ENCODE measurements around the gene RPL10A.

The RPL10A gene

DNA sequence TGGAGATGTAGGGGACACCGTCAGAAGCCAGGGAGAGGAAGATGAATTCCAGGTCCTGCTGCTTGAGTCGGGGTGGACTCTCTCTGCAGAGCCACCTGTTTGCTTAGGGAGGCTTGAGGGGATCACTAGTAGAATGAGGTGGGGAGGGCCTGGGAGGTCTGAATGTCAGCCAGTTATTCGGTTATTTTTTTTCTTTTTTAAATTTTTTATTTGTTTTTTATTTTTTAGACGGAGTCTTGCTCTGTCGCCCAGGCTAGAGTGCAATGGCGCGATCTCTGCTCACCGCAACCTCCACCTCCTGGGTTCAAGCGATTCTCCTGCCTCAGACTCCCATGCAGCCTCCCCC lies 20.3 kb downstream of the RPL10A start:
- TF ChIP-seq SNAI2 (CRISPR knock-in tag; IDR thresholded peaks at IDR 0.05) (no peak), ZNF70 (CRISPR knock-in tag; IDR thresholded peaks at IDR 0.05) (peak; percentile 83)
- no peak for ATAC-seq

DNA sequence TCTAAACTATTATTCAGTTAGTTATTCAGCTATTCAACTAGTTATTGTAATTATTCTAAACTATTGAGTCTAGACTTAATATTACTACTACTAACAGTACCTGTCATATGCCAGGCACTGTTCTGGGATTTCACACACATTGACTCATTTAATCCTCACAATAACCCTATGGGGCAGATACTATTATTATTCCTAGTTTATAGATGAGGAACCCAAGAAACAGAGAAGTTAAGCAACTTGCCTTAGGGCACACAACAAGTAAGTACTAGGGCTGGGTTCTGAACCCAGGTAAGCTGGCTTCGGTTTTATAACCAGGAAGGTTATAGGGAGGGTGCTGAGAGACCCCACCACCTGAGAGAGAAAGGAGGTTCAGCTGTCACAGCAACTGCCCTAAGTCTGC lies 20.9 kb downstream of the RPL10A start:
- no peak for ATAC-seq
- TF ChIP-seq ZNF565 (CRISPR knock-in tag; conservative IDR thresholded peaks at IDR 0.05; ENCODE audit: low read depth): no peak
- no peak for TF ChIP-seq SNAI2 (CRISPR knock-in tag; IDR thresholded peaks at IDR 0.05)
- no peak for TF ChIP-seq ZNF8 (CRISPR knock-in tag; IDR thresholded peaks at IDR 0.05)

DNA sequence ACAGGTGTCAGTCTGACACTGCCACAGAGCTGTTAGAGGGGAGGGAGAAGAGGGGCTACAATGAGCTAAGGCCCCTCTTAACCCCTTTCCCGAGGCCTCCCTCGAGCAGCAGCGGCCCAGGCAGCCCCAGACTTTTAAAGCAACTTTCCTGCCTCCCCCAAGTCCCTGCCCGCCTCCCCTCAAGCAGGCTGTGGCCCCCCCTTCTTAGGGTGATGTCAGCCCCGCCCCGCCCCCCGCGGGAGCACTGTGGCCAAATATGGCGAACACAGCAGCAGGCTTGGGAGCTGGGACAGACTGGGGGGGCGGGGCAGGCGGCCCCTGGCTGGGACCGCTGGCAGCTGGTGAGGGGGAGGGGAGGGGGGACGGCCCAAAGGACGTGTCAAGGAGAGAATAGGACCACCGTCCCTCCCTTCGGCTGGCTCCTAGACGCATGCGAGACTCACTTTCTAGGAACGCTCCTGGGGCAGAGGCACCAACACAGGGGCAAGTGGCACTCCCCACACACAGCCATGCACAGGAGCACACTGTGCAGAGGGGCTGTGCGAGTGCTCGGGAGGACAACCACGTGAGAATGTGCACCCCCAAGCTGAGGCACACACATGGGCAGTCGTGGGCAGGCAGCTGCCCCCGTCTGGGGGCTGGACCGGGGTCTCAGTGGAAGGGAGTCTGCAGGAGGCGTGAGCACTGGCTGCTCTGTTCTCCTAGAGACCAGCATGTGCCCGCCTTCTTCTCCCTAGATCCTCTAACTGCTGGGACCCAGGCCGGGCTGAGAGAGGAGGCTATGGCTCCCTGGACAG lies 22.0 kb downstream of the RPL10A start:
- ATAC-seq: peak; percentile 10; the same call in 1 of the 3 replicates
- TF ChIP-seq BACH2 (CRISPR knock-in tag; IDR thresholded peaks at IDR 0.05; ENCODE audit: borderline replicate concordance): no peak
- TF ChIP-seq, protein P1, sequence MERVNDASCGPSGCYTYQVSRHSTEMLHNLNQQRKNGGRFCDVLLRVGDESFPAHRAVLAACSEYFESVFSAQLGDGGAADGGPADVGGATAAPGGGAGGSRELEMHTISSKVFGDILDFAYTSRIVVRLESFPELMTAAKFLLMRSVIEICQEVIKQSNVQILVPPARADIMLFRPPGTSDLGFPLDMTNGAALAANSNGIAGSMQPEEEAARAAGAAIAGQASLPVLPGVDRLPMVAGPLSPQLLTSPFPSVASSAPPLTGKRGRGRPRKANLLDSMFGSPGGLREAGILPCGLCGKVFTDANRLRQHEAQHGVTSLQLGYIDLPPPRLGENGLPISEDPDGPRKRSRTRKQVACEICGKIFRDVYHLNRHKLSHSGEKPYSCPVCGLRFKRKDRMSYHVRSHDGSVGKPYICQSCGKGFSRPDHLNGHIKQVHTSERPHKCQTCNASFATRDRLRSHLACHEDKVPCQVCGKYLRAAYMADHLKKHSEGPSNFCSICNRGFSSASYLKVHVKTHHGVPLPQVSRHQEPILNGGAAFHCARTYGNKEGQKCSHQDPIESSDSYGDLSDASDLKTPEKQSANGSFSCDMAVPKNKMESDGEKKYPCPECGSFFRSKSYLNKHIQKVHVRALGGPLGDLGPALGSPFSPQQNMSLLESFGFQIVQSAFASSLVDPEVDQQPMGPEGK (CRISPR knock-in tag; IDR thresholded peaks at IDR 0.05; ENCODE audit: borderline replicate concordance): no peak
- TF ChIP-seq, protein P2, sequence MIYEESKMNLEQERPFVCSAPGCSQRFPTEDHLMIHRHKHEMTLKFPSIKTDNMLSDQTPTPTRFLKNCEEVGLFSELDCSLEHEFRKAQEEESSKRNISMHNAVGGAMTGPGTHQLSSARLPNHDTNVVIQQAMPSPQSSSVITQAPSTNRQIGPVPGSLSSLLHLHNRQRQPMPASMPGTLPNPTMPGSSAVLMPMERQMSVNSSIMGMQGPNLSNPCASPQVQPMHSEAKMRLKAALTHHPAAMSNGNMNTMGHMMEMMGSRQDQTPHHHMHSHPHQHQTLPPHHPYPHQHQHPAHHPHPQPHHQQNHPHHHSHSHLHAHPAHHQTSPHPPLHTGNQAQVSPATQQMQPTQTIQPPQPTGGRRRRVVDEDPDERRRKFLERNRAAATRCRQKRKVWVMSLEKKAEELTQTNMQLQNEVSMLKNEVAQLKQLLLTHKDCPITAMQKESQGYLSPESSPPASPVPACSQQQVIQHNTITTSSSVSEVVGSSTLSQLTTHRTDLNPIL (CRISPR knock-in tag; IDR thresholded peaks at IDR 0.05; ENCODE audit: low read depth): no peak

DNA sequence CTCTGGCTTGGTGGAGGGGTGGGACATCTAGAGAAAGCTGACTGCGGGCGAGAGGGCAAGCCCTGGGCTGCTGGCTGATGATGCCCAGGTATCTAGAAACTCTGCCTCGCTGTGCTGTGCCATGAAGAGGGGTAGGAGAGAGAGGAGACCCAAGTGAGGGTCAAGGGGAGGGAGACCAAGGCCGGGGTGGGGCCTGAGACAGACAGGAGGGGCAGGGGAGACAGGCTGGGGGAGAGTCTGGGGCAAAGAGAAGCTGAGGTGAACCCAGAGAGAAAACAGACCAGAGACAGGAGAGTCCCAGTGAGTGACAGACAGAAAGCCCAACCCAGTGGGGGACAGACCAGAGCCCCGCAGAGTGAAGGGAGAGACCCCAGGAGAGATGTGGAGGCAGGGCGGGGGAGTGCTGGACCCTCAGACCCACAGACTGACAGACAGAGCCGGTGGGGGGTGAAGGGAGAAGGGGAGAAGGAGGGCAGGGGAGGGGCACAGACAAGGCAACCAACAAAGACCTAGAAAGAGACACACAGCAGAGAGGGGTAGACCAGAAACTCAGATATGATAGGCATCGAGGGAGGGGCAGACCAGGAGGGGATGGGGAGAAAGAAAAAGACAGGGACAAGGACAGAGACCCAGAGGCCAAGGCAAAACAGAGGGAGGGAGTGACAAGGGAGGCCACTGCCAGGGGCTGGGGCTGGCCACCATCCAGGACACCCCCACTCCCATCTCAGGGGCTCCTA lies 22.8 kb downstream of the RPL10A start:
- no peak for ATAC-seq
- no peak for TF ChIP-seq OSR1 (CRISPR knock-in tag; IDR thresholded peaks at IDR 0.05)
- TF ChIP-seq BACH2 (CRISPR knock-in tag; IDR thresholded peaks at IDR 0.05; ENCODE audit: borderline replicate concordance): no peak

DNA sequence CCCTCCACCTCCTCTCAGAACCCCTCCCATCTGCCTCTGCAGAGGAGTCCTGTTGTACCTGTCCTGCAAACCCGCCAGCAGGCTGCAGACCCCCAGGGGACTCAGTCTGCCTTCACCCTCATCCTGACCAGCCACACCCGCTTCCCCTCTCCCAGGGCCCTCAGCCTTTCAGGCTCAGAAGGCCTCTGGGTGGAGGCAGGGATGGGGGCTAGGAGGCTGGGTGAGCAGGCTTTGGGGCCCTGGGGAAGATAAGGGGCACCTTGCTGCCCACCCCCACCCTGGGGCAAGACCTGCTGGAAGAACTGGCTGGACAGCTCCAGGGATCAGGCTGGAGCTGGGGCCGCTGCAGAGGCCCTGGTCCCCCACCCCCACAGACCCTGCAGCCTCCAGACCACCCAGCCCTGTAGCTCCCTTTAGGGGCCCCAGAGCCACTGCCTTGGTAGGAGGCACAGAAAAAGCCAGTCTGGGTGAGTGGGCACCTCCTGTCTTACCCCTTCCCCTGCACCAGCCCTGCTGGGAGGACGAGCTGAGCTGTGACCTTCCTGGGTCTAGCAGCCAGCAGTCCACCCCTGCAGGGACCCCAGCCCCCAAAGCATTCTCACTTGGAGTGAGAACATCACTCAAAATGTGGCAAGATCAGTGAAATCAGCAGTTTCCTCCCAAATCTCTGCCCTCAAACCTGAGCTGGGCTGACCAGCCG lies 23.5 kb downstream of the RPL10A start:
- TF ChIP-seq OSR1 (CRISPR knock-in tag; IDR thresholded peaks at IDR 0.05): no peak
- no peak for TF ChIP-seq ZNF70 (CRISPR knock-in tag; IDR thresholded peaks at IDR 0.05)
- TF ChIP-seq, protein P3, sequence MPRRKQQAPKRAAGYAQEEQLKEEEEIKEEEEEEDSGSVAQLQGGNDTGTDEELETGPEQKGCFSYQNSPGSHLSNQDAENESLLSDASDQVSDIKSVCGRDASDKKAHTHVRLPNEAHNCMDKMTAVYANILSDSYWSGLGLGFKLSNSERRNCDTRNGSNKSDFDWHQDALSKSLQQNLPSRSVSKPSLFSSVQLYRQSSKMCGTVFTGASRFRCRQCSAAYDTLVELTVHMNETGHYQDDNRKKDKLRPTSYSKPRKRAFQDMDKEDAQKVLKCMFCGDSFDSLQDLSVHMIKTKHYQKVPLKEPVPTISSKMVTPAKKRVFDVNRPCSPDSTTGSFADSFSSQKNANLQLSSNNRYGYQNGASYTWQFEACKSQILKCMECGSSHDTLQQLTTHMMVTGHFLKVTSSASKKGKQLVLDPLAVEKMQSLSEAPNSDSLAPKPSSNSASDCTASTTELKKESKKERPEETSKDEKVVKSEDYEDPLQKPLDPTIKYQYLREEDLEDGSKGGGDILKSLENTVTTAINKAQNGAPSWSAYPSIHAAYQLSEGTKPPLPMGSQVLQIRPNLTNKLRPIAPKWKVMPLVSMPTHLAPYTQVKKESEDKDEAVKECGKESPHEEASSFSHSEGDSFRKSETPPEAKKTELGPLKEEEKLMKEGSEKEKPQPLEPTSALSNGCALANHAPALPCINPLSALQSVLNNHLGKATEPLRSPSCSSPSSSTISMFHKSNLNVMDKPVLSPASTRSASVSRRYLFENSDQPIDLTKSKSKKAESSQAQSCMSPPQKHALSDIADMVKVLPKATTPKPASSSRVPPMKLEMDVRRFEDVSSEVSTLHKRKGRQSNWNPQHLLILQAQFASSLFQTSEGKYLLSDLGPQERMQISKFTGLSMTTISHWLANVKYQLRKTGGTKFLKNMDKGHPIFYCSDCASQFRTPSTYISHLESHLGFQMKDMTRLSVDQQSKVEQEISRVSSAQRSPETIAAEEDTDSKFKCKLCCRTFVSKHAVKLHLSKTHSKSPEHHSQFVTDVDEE (CRISPR knock-in tag; IDR thresholded peaks at IDR 0.05): no peak
- TF ChIP-seq, protein P4, sequence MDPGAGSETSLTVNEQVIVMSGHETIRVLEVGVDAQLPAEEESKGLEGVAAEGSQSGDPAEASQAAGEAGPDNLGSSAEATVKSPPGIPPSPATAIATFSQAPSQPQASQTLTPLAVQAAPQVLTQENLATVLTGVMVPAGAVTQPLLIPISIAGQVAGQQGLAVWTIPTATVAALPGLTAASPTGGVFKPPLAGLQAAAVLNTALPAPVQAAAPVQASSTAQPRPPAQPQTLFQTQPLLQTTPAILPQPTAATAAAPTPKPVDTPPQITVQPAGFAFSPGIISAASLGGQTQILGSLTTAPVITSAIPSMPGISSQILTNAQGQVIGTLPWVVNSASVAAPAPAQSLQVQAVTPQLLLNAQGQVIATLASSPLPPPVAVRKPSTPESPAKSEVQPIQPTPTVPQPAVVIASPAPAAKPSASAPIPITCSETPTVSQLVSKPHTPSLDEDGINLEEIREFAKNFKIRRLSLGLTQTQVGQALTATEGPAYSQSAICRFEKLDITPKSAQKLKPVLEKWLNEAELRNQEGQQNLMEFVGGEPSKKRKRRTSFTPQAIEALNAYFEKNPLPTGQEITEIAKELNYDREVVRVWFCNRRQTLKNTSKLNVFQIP (CRISPR knock-in tag; IDR thresholded peaks at IDR 0.05; ENCODE audit: borderline replicate concordance, low read depth): no peak
- TF ChIP-seq GLIS3 (CRISPR knock-in tag; IDR thresholded peaks at IDR 0.05): no peak
- ATAC-seq: no peak

DNA sequence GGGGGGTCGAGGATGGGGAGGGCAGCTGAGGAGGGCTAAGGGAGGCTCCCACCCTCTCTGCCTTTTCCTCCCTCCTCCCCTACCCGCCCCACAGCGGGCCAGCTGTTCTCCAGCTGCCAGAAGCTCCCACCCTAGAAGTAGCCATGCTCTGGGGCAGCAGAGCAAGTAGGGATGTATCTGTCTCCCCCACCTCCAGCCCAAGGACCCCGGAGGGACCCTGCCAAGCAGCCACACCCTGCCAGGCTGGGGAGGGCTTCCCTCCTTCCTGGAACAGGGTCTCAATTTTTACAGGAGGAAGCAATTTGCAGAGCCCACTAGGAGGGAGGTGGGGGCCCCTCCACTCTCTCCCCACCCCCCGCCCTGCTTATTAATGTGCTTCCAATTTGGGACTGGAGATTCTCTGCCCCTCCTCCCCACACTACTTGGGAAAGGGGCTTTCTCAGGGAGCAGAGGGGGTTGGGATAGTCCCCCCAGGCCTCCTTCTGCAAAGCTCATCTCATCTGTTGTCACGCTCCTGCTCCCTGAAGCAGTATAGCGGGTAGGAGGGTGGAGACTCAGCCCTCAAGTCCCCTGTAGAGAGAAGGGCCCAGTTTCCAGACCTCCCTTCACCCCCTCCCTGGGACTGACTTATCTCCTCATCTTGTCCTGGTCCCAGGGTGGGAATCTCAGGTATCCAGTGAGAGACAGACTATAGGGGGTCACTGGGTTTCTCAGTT lies 24.2 kb downstream of the RPL10A start:
- TF ChIP-seq ISL1 (CRISPR knock-in tag; IDR thresholded peaks at IDR 0.05): no peak
- TF ChIP-seq SNAI2 (CRISPR knock-in tag; IDR thresholded peaks at IDR 0.05): no peak
- TF ChIP-seq, protein P5, sequence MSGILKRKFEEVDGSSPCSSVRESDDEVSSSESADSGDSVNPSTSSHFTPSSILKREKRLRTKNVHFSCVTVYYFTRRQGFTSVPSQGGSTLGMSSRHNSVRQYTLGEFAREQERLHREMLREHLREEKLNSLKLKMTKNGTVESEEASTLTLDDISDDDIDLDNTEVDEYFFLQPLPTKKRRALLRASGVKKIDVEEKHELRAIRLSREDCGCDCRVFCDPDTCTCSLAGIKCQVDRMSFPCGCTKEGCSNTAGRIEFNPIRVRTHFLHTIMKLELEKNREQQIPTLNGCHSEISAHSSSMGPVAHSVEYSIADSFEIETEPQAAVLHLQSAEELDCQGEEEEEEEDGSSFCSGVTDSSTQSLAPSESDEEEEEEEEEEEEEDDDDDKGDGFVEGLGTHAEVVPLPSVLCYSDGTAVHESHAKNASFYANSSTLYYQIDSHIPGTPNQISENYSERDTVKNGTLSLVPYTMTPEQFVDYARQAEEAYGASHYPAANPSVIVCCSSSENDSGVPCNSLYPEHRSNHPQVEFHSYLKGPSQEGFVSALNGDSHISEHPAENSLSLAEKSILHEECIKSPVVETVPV (CRISPR knock-in tag; IDR thresholded peaks at IDR 0.05): no peak
- no peak for ATAC-seq

Data from SK-N-SH treated with all-trans-retinoic acid at 6 μM for 48 hours (cell line).